HepG2 (cell line): ENCODE data around the gene LYSMD3. TPM values are rescaled to one million over a fixed set of nuclear protein-coding genes. Genes with fewer than 3 reads are reported as not detected.

Experiments used
- ATAC-seq: fragments of 200-7000 bp; cut with Tn5 transposase; 3 replicates; pipeline ENCODE4 v1.9.1; 2020; ENCODE audit warnings: mild to moderate bottlenecking, moderate library complexity
- BruUV-seq: library from RNA; stranded (reverse); fragments of 400-500 nt; replicated peaks from 2 replicates; lab custom pipeline; 2021; lab: Mats Ljungman, UMichigan
- CTCF ChIA-PET: fragments of 300-600 bp; formaldehyde crosslinking; extraction: SDS; loops from one replicate; lab custom pipeline; 2021; ENCODE audit warnings: low total read pairs, inconsistent platforms, low intra/inter-chr PET ratio; lab: Yijun Ruan, JAX
- POLR2A ChIA-PET: fragments of 350-600 bp; sonication (Branson Sonifier 250); formaldehyde crosslinking; loops from one replicate; lab custom pipeline; 2020; ENCODE audit warnings: antibody characterized with exemption, inconsistent platforms; lab: Yijun Ruan, JAX
- DNase-seq: peaks from one replicate; pipeline ENCODE4 v3.0.0-alpha.2; 2015; ENCODE audit warnings: low spot score
- FAIRE-seq: peaks from 3 replicates; lab custom pipeline; 2011; peaks lifted over from hg19 to GRCh38; lab: Jason Lieb, UNC
- H2AFZ ChIP-seq: one replicate; pipeline ENCODE4 v1.6.1; 2011; ENCODE audit warnings: low read length, inconsistent platforms
- H3K27ac ChIP-seq: fragments of 300-600 bp; 3 replicates; pipeline ENCODE4 v1.8.0; 2011; ENCODE audit warnings: mixed run types, mild to moderate bottlenecking, mixed read lengths, low read length, inconsistent platforms; ENCODE audit not compliant: insufficient read depth; ENCODE audit errors: extremely low read length
- H3K27me3 ChIP-seq, 2 experiments: fragments of 200-600 bp in 1 of 2; 2 replicates in 1 of 2; 3 replicates in 1 of 2; pipeline versions ENCODE4 v1.6.0 to v1.8.0; 2011; ENCODE audit warnings: low read length in 2 of 2, mild to moderate bottlenecking in 2 of 2, moderate library complexity in 2 of 2, inconsistent platforms in 1 of 2; ENCODE audit not compliant: insufficient read depth in 2 of 2, control insufficient read depth in 1 of 2
- H3K36me3 ChIP-seq, 2 experiments: fragments of 200-600 bp in 1 of 2; replicated peaks in 1 of 2; 2 replicates in 1 of 2; 3 replicates in 1 of 2; pipeline versions ENCODE4 v1.5.1 to v1.8.0; 2011; ENCODE audit warnings: low read length in 2 of 2, inconsistent platforms in 1 of 2; ENCODE audit not compliant: insufficient read depth in 2 of 2, control insufficient read depth in 1 of 2
- H3K4me1 ChIP-seq: 2 replicates; pipeline ENCODE4 v1.5.1; 2012; ENCODE audit warnings: low read length, inconsistent platforms; ENCODE audit not compliant: insufficient read depth
- H3K4me2 ChIP-seq: 2 replicates; pipeline ENCODE4 v1.6.0; 2011; ENCODE audit warnings: low read depth, low read length, inconsistent platforms
- H3K4me3 ChIP-seq, 3 experiments: fragments of 200-600 bp in 1 of 3; sonication (generic), shearing (Covaris generic) in 1 of 3; replicated peaks in 1 of 3; 2 replicates each; pipeline ENCODE4 v1.5.1; 2011 to 2016; ENCODE audit warnings: low read length in 3 of 3, inconsistent platforms in 2 of 3, low read depth in 2 of 3, mild to moderate bottlenecking in 2 of 3, control low read depth in 1 of 3, mixed read lengths in 1 of 3; ENCODE audit not compliant: insufficient read depth in 1 of 3
- H3K79me2 ChIP-seq: one replicate; pipeline ENCODE4 v1.6.1; 2011; ENCODE audit warnings: low read length, inconsistent platforms; ENCODE audit not compliant: insufficient read depth
- H3K9ac ChIP-seq: 2 replicates; pipeline ENCODE4 v1.6.0; 2011; ENCODE audit warnings: mild to moderate bottlenecking, low read depth, low read length, inconsistent platforms; ENCODE audit not compliant: insufficient read depth
- H3K9me3 ChIP-seq: 2 replicates; pipeline ENCODE4 v1.5.1; 2012; ENCODE audit warnings: mild to moderate bottlenecking, low read length
- H4K20me1 ChIP-seq: 2 replicates; pipeline ENCODE4 v1.6.0; 2011; ENCODE audit warnings: inconsistent platforms, mild to moderate bottlenecking, low read length, moderate library complexity; ENCODE audit not compliant: insufficient read depth
- CREB3 ChIP-seq: sonication (generic); formaldehyde crosslinking; IDR thresholded peaks from 2 replicates; pipeline ENCODE4 v1.5.0; 2020; ENCODE audit warnings: missing genetic modification reagents
- FUBP1 ChIP-seq: sonication (generic); formaldehyde crosslinking; IDR thresholded peaks from 2 replicates; pipeline ENCODE4 v1.5.1; 2020; ENCODE audit warnings: missing genetic modification reagents, mild to moderate bottlenecking, borderline replicate concordance
- HBP1 ChIP-seq: IDR thresholded peaks from 2 replicates; pipeline ENCODE4 v1.6.1; 2016; ENCODE audit warnings: low read depth, control low read depth
- HOXA7 ChIP-seq: sonication (generic); formaldehyde crosslinking; IDR thresholded peaks from 2 replicates; pipeline ENCODE4 v1.8.1; 2022; ENCODE audit warnings: mild to moderate bottlenecking, missing genetic modification reagents, moderate library complexity
- RNF219 ChIP-seq: sonication (generic); formaldehyde crosslinking; IDR thresholded peaks from 2 replicates; pipeline ENCODE4 v1.5.0; 2020; ENCODE audit warnings: mild to moderate bottlenecking, missing genetic modification reagents
- RXRB ChIP-seq: IDR thresholded peaks from 2 replicates; pipeline ENCODE4 v1.6.1; 2016; ENCODE audit warnings: borderline replicate concordance, missing genetic modification reagents, missing compliant biosample characterization
- ZBTB42 ChIP-seq: sonication (generic); formaldehyde crosslinking; IDR thresholded peaks from 2 replicates; pipeline ENCODE4 v1.5.0; 2020; ENCODE audit warnings: mild to moderate bottlenecking, missing genetic modification reagents
- ZC3H13 ChIP-seq: sonication (generic); formaldehyde crosslinking; IDR thresholded peaks from 2 replicates; pipeline ENCODE4 v1.8.1; 2023; ENCODE audit warnings: mild to moderate bottlenecking, missing genetic modification reagents, moderate library complexity
- ZNF10 ChIP-seq: sonication (generic); formaldehyde crosslinking; IDR thresholded peaks from 2 replicates; pipeline ENCODE4 v1.4.0; 2020; ENCODE audit warnings: mild to moderate bottlenecking, low read depth, missing genetic modification reagents, borderline replicate concordance
- ZNF124 ChIP-seq: sonication (generic); formaldehyde crosslinking; IDR thresholded peaks from 2 replicates; pipeline ENCODE4 v1.4.0; 2020; ENCODE audit warnings: missing genetic modification reagents
- ZNF18 ChIP-seq: sonication (generic); formaldehyde crosslinking; IDR thresholded peaks from 2 replicates; pipeline ENCODE4 v1.8.0; 2022; ENCODE audit warnings: mild to moderate bottlenecking, missing genetic modification reagents; ENCODE audit not compliant: insufficient replicate concordance
- ZNF225 ChIP-seq: sonication (generic); formaldehyde crosslinking; IDR thresholded peaks from 2 replicates; pipeline ENCODE4 v1.4.0; 2020; ENCODE audit warnings: mild to moderate bottlenecking, missing genetic modification reagents
- ZNF713 ChIP-seq: sonication (generic); formaldehyde crosslinking; IDR thresholded peaks from 2 replicates; pipeline ENCODE4 v1.4.0; 2020; ENCODE audit warnings: mild to moderate bottlenecking, missing genetic modification reagents
- ZNF775 ChIP-seq: sonication (generic); formaldehyde crosslinking; IDR thresholded peaks from 2 replicates; pipeline ENCODE4 v1.4.0; 2020; ENCODE audit warnings: missing genetic modification reagents, mild to moderate bottlenecking, moderate library complexity, borderline replicate concordance
- ZNF790 ChIP-seq: sonication (generic); formaldehyde crosslinking; IDR thresholded peaks from 2 replicates; pipeline ENCODE4 v1.8.0; 2022; ENCODE audit warnings: missing genetic modification reagents, mild to moderate bottlenecking, borderline replicate concordance
- WGBS: methylation state at CpG from one replicate; pipeline ENCODE4 v1.1.6; 2017; ENCODE audit warnings: low lambda C conversion rate; 5-methylcytosine and 5-hydroxymethylcytosine counted together
- in situ Hi-C: cut with HindIII; loops from 2 replicates; pipeline ENCODE4 v1.10.0; 2017; ENCODE audit warnings: low pct_unique_long_range_greater_than_20kb; ENCODE audit not compliant: extremely low pct_ligation_motif_present
- intact Hi-C: fragments of 100-400 bp; cut with micrococcal nuclease; formaldehyde crosslinking; loops from one replicate; pipeline ENCODE4 v1.10.0; 2022; ENCODE audit not compliant: unreplicated experiment
- polyA plus RNA-seq, 8 experiments: library from polyadenylated mRNA; depleted of rRNA in 3 of 8; stranded (reverse) in 7 of 8; unstranded in 1 of 8; fragments of >200 nt; fragmentation: Illumina TruSeq in 4 of 8; extraction: Trizol in 4 of 8; gene quantifications; 2 replicates each; pipeline versions ENCODE4 v1.2.1 to v1.2.3, GENCODE V29; 2011 to 2016; ENCODE audit warnings: low read depth in 4 of 8, missing spikeins in 1 of 8, mixed read lengths in 1 of 8; ENCODE audit not compliant: insufficient read depth in 1 of 8
- total RNA-seq, 5 experiments: library from RNA; depleted of rRNA; stranded (reverse); fragments of >200 nt; fragmentation: Illumina TruSeq; extraction: Trizol; gene quantifications; 2 replicates each; pipeline ENCODE4 v1.2.3, GENCODE V29; 2016; ENCODE audit warnings: low read depth in 1 of 5

The LYSMD3 gene
- total and polyA plus RNA-seq, 2 of the 13 experiments (the other 11 are each of a cell fraction or from before 2014, with no cell fraction given) = 9.1 to 13.8 TPM

GRCh38 chr5:90528601-90529193 lies 687 bp downstream of the LYSMD3 start:
- Histone ChIP-seq H3K79me2 (peaks cover 34% of the 10 kb centered on the region), H3K36me3 (no peaks in the 10 kb centered on the region; a peak in 1 of 5 replicates), H3K4me3 (peak overlapping the region; percentile 87 to 99 (median 97)), H3K9ac (peak overlapping the region; percentile 98), H3K4me2 (peak overlapping the region; percentile 84), H4K20me1 (no peaks in the 10 kb centered on the region; the same call in 1 of the 2 replicates), H3K9me3 (no peaks in the 10 kb centered on the region), H3K4me1 (peaks cover 30% of the 10 kb centered on the region), H3K27ac (peak overlapping the region; percentile 82), H3K27me3 (peaks cover 0 to 4% of the 10 kb centered on the region in 2 experiments; a peak in 1 of 5 replicates), H2AFZ (peak overlapping the region; percentile 34)
- no TSS peak for BruUV-seq
- WGBS = 0% methylated on average over 15 of the region's 18 CpGs
- no peak for DNase-seq
- intact Hi-C loops (loop anchor here (1.0 kb wide), 2 partner anchors 54 to 119 kb away; partner anchors contain the start of genes CETN3, MBLAC2 and POLR3G), in situ Hi-C loops (no loop called here)
- ChIA-PET CTCF (interaction anchor here (3.1 kb wide), 1 partner anchor 88 kb away, joined by 35 read pairs; no protein-coding TSS in a partner anchor), POLR2A (interaction anchor here (1.1 to 1.9 kb wide), 3 partner anchors 54 to 119 kb away, joined by 4 to 9 read pairs (median 4); partner anchors contain the start of genes CETN3, MBLAC2 and POLR3G)
- ATAC-seq = peak; percentile 22
- FAIRE-seq = no peak
- TF ChIP-seq ZBTB42 (CRISPR knock-in tag) (no peak), ZNF790 (CRISPR knock-in tag) (no peak), RNF219 (no peak), ZNF225 (CRISPR knock-in tag) (no peak), ZC3H13 (CRISPR knock-in tag) (0 out of 2 replicates have a peak, but pooled peaks have one; percentile 25), ZNF18 (CRISPR knock-in tag) (no peak), CREB3 (CRISPR knock-in tag) (no peak), ZNF10 (CRISPR knock-in tag) (no peak), FUBP1 (CRISPR knock-in tag) (no peak), RXRB (CRISPR knock-in tag) (no peak), ZNF775 (CRISPR knock-in tag) (no peak), HBP1 (CRISPR knock-in tag) (no peak), HOXA7 (no peak), ZNF713 (CRISPR knock-in tag) (no peak), ZNF124 (CRISPR knock-in tag) (no peak)
